Choroid plexus epithelial cell (primary cell): ENCODE measurements around the gene PHF1.

ENCODE experiments used
- DNase-seq: peaks from one replicate; pipeline ENCODE4 v3.0.0-alpha.2; 2010; ENCODE audit warnings: low read depth
- H3K4me3 ChIP-seq: 2 replicates; pipeline ENCODE4 v1.5.1; 2011; ENCODE audit warnings: low read depth, mild to moderate bottlenecking, control low read depth, low read length, moderate library complexity
- TF ChIP-seq, protein P1 (sequence below): conservative IDR thresholded peaks from 2 replicates; pipeline ENCODE4 v1.5.1; 2011; ENCODE audit warnings: low read depth, mild to moderate bottlenecking, control low read depth, inconsistent platforms, low read length, moderate library complexity

The PHF1 gene

DNA sequence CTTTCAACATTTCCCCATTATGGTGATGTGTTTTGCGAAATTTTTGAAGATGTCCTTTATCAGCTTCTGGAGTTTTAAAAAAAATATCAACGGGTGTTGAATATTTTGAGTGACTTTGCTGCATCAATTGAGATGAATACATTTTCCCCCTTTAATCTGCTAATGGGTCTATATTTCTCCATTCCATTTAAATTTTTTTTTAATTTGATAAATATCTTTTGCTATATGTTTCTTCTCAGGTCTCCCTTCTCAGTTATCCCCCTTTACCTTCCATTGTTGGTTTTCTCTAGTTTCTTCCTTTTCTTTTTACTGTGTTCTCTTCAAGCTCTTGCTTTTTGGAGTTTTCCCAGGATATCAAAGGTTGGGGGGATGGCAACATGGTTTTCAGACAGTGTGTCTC, 20.6 kb upstream of the PHF1 start:
- no peak overlapping the region for H3K4me3 ChIP-seq
- no peak for DNase-seq
- TF ChIP-seq, protein P1, sequence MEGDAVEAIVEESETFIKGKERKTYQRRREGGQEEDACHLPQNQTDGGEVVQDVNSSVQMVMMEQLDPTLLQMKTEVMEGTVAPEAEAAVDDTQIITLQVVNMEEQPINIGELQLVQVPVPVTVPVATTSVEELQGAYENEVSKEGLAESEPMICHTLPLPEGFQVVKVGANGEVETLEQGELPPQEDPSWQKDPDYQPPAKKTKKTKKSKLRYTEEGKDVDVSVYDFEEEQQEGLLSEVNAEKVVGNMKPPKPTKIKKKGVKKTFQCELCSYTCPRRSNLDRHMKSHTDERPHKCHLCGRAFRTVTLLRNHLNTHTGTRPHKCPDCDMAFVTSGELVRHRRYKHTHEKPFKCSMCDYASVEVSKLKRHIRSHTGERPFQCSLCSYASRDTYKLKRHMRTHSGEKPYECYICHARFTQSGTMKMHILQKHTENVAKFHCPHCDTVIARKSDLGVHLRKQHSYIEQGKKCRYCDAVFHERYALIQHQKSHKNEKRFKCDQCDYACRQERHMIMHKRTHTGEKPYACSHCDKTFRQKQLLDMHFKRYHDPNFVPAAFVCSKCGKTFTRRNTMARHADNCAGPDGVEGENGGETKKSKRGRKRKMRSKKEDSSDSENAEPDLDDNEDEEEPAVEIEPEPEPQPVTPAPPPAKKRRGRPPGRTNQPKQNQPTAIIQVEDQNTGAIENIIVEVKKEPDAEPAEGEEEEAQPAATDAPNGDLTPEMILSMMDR = no peak

DNA sequence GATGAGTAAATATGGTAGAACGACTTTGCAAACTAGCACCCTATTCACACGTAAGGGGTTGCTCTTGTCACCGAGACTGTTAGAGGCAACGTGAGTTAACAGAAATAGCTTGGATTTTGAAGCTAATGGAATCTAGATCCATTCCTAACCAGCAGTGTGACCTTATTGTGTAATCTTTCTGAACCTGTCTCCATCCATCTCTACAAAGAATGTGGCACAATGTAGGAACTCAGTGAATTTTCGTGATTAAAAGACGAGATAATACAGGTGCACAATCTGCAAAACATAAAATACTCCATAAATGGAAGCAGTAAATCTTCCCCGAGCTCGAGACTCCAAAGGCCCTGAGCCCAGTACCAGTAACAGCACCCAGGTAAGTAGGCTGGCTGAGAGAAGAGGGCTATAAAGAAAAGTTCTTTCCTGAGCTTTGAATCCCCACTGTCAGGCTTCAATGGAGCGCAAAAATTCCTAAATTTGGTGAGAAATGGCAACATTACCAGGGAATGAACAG, 20.0 kb upstream of the PHF1 start:
- peak overlapping the region; percentile 28 for H3K4me3 ChIP-seq
- DNase-seq = no peak
- TF ChIP-seq, protein P1 = no peak

DNA sequence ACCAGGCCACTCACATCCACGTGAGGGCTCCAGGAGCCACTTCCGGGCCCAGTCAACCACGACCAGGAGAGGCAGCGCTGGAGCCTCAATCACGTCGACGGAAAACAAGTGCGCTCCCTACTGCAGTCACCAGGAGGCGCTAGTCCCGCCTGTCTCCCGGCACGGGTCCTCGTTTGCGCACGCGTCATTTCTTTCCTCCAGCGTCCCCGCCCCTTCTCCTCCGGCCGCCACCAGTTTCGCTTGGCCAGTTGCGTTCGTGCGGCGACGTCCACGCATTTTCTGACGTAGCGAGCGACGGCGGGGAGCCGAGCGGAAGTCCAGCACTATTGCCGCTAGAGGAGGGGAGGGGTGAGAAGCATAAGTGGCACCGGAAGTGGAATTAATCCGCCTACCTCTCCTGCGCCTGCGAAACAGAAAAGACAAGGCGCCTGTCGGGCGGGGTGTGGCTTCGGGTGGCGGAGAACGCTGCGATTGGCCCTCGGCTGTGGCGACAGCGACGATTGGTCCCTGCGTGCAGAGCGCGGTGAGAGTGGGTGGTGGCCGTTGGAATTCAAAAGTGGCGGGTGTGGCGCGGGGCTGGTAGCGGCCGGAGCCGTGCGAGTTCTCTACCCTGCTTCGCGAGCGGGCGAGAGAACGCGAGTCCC, 19.4 kb upstream of the PHF1 start, which contains the start of gene KIFC1:
Gene KIFC1, plus strand, starts transcription at position 546 of the 644 bp plus-strand sequence. CDS start 163 bp downstream, outside the sequence.
- peak; percentile 100 for DNase-seq
- peak within 1 kb of the TSS; percentile 72 for H3K4me3 ChIP-seq
- TF ChIP-seq, protein P1 = peak; percentile 93

DNA sequence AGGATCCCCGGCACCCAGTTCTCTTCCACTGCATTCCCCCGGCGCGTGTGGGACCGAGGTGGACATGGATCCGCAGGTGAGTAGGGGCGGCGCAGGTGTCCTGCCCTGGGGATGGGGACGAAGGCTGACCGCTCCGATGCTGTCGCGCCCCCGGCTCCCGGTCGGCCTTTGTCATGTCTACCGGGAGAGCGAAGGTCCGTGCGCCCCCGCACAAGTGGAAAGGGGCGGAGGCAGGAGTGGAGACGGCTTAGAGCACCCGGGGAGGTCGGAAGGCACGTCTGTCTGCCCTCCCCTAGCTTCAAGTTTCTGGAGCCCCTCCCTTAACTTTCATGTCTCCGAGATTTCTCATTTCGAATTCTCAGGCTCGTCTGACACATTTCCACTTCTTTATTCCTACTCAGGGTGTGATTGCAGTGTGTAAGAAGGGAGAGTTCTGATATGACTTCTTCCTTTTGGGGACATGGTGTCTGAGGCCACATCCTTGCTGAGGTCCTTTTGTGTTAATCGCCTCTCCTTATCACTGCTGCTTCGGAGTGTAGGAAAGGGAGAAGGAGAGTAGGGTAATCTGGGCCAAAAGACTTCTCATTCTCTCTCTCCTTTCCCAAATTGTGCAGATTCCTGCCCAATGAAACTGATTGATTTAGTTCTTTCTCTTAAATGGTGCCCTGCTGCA, 18.8 kb upstream of the PHF1 start:
- peak overlapping the region; percentile 72 for H3K4me3 ChIP-seq
- DNase-seq = no peak
- TF ChIP-seq, protein P1 = no peak

DNA sequence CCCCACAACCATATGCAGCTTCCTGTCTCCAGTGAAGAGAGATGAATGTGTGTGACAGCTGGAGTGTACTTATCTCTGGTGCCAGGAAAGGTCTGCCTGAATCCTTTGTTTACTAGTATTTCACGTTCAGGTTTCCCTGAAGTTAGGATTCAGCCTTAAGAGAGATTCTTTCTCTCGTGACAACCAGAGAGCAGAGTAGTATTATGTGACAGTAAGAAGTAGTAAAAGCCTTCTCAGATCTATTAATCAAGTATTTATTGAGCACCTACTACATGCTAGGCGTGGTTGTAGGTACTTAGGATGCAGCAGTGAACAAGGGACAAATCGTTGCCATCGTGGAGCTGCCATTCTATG, 18.2 kb upstream of the PHF1 start:
- TF ChIP-seq, protein P1 = no peak
- H3K4me3 ChIP-seq = peak overlapping the region; percentile 72
- DNase-seq = no peak

DNA sequence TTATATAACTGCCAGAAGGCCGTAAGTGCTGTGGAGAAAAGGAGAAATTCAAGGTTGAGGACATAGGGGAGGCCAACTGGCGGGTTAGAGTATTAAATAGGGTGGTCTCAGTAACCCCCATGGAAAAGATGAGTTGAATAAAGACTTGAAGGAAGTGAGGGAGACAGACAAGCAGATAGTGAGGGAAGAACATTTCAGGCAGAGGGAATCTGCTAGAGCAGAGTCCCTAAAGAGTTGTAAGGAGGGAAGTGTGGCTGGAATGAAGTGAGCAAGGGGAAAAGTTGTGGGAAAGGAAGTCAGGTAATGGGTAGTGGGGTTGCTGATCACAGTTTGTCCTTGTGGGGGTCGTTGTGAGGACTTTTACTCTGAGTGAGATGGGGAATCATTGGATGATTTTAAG, 17.8 kb upstream of the PHF1 start:
- H3K4me3 ChIP-seq = no peak overlapping the region
- TF ChIP-seq, protein P1 = no peak
- no peak for DNase-seq
